Urothelium cell line (cell line): ENCODE results near the gene SHROOM3.
A peak's percentile ranks its signal among the peaks of the same experiment; 100 is the strongest.
"Not testable (repeated sequence)": the region's sequence is repeated elsewhere in the genome, so short reads cannot be mapped to it uniquely, and the experiment has no call there.

Experiments used
- DNase-seq: peaks from one replicate; pipeline ENCODE4 v3.0.0; 2011; ENCODE audit warnings: low spot score, mixed read lengths
- FAIRE-seq: peaks from 2 replicates; lab custom pipeline; 2011; peaks lifted over from hg19 to GRCh38; lab: Jason Lieb, UNC

Gene SHROOM3

DNA sequence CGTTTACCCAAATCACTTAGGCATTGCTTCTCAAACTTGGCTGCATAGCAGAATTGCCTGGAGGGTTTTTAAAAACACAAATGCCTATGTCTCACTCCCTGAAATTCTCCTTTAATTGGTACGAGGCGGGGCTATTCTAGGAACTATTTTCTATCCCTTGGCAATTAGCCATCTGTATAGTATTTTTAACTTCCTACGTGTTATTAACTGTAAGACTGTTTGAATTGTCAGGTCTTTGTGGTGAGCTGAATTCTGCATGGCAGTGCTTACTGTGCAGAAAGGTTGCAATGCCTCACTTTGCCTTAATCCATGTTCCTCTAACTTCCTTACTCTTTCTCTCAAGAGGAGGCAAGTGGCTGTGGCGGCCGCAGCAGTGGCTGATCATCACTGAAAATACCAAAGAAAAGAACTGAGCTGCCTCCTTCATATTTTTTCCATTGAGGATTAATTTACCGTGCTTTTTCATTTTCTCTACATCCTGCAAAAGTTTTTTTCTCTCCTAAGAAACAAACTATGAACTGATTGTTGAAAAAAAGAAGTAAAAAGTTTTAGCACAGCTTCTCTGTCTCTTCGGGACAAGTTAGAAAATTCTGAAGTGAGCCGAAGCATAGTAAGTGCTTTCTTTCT is at the start of gene SHROOM3:
Gene SHROOM3, plus strand, starts transcription at position 329 of the 627 bp plus-strand sequence. CDS start 824 bp downstream, outside the sequence.
- DNase-seq (no peak), FAIRE-seq (no peak)

DNA sequence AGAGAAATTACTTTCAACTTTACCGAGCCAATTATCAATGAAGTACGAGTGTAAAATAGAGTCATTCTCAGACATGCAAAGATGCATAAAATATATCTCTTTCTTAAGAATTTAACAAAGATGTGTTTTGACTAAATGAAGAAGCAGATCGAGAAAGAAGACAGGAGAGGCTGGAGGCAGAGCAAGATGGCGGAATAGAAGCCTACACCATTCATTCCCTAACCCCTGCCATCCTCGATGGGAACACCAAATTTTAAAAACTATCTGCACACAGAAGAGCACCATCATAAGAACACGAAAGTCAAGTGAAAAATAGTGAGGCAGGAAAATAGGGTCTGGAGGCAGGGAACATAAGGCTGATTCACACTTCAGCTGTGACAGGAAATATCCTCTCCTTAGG is 49.1 kb upstream of the SHROOM3 start:
- FAIRE-seq (no peak), DNase-seq (no peak)

DNA sequence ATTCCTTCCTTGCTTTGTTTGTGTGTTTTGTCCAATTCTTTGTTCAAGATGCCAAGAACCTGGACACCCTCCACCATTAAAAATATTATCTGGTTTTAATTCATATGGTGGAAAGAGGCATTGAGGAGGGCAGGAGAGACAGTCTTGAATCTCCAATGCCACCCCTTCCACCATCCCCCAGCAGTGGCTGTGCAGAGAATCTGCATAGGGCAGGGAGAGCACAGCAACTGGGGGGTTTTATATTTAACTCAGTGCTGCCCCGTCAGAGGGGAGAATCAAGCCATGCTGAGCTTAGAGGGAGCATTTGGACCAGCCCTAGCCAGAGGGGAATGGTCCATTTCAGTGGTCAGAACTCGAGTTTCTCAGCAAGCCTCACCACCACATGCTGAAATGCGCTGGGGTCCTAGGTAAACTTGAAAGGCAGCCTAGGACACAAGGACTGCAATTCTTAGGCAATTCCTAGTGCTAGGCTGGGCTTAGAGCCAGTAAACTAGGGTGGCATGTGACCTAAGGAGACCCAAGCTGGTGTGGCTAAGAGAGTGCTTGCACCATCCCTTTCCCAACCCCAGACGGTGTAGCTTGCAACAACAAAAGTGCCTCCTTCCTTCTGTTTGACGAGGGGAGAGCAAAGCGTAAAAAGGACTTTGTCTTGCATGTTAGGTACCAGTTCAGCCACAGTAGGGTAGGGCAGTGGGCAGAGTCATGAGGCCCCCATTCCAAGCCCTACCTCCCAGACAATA is 48.3 kb upstream of the SHROOM3 start:
- FAIRE-seq (no peak), DNase-seq (no peak)

DNA sequence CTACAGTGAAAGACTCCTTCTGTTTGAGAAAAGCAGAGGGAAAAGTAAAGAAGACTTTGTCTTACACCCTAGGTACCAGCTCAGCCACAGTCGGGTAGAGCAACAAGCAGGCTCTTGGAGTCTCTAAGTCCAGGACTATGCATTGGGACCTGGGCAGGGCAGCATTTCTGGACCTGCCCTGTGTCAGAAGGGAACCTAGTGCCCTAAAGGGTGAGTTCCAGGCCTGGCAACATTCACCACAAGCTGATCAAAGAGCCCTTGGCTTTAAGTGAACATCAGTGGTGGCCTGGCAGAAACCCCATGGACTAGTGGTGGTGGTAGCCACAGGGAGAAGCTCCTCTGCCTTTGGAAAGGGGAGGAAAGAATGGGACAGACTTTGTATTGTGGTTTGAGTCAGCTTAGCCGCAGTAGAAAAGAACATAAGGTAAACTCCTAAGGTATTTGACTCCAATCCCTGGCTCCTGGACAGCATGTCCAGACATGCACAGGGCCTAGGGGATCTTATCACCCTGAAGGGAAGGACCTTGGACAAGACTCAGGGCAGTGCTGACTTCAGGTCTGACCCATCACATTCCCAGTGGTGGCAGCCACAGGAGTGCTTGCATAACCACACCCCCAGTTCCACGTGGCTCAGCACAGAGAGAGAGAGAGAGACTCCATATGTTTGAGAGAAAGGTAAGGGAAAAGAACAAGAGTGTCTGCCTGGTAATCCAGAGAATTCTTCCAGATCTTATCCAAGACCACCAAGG is 46.7 kb upstream of the SHROOM3 start:
- no peak for FAIRE-seq
- DNase-seq: peak; percentile 27

DNA sequence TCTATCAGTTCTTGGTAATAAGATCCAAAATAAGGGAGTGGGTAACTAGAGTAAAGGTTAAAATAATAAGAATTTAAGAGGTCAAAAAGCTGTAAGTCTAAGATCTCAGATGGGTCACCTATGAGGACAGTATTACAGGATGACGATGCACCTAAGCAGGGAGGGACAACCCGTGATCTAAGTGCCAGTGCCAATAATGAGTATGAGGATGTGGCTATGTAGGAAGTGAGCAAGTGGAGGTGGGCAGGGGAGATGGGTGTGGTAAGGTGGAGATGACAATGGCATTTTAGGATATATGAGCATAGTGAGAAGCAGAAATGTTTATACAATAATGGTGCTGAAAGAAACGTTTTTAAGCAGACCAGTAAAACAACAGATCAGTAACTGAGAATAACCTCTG is 33.4 kb upstream of the SHROOM3 start:
- no peak for DNase-seq
- no peak for FAIRE-seq

DNA sequence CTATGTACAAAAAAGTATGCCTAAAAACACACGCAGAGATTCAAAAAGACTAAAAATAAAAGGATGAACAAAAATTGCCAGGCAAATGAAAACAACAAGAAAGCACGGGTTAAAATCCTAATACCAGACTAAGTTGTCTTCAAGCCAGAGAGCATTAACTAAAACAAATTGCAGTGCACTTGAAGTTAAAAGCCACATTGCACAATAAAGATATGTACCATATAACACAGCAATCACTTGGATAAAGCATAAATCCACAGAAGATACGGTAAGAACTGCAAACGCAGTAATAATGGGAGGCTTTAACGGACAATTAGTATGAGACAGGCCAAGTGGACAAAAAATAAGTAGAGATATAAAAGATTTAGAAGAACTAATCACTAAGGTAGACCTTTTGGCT is 28.9 kb upstream of the SHROOM3 start:
- DNase-seq (no peak), FAIRE-seq (no peak)

DNA sequence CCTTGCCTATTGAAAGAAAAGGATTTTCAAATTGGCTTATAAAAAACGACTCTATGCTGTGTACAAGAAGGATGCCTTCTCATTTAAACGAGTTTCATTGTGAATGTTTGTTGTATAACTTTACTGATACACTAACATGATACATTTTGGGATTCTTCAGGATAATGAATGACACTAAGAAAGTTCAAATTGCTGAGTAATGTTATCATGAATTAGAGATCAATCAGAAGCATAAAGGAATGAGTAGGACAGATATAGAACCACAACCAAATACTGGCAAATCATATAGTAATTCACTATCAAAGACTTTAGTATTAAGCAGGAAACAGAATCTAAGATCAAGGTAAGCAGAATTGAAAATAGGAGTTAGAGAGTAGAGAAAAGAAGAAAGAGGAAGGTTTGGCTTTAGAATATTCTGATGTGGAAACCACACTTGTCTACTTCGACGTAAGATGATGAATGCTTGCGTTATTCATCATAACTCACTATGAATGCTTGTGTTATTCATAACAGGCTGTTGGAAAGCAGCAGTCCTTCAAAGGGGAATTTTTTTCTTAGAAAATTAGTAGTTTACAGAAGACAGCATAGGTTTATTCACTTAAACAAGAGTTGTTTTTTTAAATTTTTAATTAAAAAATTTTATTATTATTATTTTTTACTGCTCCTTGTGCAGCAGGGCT is 27.4 kb upstream of the SHROOM3 start:
- DNase-seq (no peak), FAIRE-seq (no peak)

DNA sequence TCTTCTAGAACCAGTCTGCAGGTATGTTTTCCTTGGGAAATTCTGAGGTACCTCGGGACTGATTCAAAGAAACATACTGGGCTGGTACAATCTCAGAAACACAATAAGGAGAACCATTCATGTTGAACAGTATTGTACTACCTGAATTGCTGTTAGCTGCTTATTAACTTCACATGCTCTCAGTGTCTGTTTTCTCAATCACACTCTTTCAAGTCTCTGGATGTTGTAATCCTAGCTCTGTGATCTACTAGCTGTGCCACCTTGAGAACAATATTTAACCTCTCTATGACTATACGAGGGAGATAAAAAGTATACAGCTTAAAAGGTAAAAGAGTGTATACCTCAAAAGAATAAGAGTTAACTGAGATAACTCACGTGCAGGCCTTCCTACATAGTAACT is 24.4 kb upstream of the SHROOM3 start:
- no peak for DNase-seq
- no peak for FAIRE-seq

DNA sequence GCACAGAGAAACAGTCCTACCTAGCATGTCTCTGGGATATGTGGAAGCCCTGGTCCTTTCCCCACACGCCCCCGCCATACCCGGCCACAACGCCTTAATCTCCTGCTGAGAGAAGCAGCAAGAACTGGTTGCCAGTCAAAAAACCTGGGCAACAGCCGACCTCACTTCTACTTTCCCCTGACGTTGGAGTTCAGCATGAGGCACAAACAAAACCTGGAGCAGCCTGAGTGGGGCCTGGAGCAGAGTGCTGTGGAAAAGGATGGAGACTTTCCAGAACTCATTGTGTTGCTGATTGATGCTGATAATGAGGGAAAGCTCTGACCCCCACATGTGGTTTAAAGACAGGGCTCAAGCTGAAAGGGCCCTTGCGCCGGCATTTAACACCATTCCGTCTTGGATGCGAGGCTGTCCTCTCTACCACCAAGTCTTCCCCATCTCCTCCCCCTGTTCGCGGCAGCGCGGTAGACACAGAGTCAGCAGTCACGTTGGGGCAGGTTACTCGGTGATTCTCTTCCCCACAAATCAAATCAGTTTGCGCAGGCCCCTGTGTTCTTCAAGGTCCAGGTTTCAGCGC is 14.8 kb upstream of the SHROOM3 start:
- FAIRE-seq: no peak
- no peak for DNase-seq

DNA sequence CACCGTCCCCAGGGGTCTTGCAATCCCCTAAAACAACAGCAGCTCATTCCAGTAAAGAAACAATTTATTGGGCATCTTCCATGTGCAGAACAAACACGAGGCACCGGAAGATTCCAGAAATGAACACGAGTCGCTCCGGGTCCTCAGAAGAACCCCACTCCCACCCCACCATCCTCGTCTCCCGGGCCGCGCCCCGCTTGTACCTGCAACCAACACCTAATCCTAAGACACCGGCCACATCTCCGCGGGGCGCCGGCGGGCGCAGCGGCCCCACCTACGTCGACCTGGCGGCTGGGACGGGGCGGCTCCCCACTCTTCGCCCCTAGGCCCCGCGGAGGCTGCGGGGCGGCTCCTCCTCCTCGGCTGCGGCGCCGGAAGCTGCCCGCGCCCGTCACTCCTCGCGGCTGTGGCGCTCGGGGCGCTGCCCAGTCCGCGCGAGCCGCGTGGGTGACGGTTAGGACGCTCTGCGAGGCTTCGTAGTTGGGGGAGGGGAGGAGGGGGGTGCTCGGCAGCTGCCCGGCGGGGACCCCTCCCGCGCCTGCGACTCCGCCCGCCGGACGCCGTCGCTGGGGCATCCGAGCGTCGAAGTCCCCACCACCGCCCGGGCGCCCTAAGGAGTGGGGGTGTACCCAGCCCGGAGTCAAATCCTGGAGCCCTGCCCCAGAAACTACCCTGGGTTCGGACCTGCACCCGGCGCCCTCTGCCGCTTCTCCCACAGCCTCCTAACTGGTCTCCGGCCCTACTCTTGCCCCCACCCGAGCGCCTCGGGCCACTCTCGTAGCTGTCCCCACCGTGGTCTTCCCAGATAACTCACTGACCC is 14.1 kb upstream of the SHROOM3 start, which contains the start of gene CCDC158:
Gene CCDC158, minus strand, starts transcription at position 380 of the 820 bp plus-strand sequence. CDS start 17,934 bp downstream, outside the sequence.
- peak; percentile 14 for DNase-seq
- FAIRE-seq: no peak

DNA sequence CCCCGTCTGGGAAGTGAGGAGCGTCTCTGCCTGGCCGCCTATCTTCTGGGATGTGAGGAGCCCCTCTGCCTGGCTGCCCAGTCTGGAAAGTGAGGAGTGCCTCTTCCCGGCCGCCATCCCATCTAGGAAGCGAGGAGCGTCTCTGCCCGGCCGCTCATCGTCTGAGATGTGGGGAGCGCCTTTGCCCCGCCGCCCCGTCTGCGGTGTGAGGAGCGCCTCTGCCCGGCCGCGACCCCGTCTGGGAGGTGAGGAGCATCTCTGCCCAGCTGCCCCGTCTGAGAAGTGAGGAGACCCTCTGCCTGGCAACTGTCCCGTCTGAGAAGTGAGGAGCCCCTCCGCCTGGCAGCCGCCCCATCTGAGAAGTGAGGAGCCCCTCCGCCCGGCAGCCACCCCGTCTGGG is 11.9 kb upstream of the SHROOM3 start:
- not testable (repeated sequence) for FAIRE-seq

DNA sequence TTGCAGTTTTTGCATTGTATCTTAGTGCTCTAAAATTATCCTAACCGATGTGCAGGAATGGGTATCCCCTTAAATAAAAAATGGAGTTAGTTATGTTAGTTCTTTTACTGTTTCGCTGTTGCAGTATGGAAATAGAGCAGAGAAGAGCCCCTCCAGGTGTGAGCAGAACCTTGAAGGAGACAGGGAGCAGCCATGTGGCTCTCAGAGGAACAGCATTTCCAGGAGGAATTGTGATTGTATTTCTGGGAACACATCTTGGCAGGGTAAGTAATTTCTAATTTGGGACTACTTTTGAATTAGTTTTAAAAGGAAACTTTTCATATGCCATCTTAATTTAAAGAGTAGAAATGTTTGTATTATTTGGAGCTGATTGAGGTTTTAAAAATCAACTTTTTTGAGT is 8.8 kb upstream of the SHROOM3 start:
- FAIRE-seq: no peak
- no peak for DNase-seq

More for the DNA sequence above, 11.9 kb upstream of the SHROOM3 start:
- not testable (repeated sequence) for DNase-seq

DNA sequence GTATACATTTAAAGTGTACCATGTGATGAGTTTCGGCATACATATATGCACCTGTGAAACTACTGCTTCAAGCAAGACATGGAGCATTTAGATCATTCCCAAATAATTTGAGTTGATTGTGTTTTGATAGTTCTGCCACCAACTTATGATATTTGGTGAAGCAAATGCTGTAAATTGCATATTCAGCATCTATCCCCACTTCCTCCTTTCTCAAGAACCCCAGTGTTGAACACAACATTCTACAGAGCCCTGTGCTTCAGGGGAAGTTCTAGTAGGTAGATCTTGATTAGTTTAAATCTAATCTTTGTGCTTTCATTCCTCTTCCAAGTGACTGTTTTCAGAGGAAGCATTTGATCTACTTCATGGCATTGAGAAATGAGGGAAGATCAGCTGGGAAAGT is 5.4 kb upstream of the SHROOM3 start:
- FAIRE-seq (no peak), DNase-seq (no peak)

DNA sequence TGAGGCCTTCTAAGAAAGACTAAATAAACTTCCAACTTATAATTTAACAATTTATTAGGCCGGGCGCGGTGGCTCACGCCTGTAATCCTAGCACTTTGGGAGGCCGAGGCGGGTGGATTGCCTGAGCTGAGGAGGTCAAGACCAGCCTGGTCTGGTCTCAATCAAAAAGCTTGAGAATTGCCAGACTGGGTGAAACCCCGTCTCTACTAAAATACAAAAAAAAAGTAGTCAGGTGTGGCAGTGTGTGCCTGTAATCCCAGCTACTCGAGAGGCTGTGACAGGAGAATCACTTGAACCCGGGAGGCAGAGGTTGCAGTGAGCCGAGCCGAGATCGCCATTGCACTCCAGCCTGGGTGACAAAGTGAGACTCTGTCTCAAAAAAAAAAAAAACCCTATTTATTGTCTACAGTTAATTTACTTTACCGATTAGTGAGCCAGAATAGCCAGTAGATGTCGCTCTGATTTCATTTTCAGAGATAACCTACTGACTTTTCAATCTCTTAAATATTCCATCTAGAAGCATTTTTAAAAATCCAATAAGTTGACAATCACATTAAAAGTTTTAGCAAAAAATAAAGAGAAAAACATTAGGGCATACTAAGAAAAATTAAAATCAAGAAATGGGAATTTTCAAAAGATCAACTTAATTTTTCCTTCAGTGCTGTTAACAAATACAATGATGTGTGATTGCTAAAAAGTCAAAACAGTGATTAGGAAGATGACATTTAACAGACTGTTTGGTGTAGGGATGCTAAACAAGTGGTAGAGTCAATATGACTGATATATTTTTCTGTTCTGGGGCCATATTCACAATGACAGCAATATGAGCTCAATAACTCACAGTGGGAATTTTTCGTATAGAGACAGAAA is 4.3 kb upstream of the SHROOM3 start:
- FAIRE-seq (no peak), DNase-seq (peak; percentile 44)

DNA sequence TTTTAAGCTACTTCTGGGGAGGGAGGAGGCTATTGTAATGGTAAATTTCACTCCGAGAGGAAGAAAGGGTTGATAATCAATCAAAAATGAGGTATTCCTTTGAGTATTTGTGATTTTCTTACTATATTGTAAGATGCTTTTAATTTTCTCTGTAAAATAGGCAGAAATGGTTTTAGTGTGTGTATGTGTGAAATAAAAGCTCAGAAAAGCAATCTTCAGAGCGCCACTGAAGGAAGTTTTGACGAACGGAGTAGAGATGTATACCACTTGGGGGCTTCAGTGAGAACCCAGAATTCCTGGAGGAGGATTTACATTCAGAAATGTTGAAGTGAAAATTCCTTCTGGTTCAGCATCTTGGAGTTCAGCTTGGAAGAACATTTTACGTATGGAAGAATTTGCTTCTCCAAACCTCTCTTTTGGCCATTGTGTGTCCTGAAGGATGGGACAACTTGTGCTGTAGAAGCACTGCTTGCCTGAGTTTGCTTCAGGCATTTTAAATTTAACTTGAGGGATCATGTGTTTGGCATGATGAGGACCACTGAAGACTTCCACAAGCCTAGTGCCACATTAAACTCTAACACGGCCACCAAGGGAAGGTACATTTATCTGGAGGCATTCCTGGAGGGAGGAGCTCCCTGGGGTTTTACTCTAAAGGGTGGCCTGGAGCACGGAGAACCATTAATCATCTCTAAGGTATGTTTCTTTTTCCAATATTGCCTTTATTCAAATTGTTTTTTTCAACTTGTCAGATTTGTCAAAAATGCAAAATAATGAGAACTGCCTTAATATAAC is 695 bp downstream of the SHROOM3 start:
- no peak for DNase-seq

DNA sequence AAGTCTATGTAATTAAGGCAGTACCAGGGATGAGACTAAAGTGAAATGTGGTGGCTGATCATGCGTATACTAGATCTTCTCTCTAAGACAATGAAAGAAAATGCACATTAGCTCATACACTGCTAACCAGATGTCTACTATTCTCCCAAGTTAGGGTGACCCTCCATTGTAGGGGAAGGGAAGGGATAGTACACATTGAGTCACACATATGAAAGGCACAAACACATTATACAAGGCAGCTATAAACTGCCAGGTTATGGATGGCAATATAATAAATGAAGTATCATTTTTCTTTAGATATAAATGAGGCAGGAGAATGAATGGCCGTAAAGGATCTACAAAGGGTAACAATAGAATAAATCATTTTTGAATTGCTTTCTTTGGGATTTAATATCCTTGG is 4.5 kb downstream of the SHROOM3 start:
- FAIRE-seq (no peak), DNase-seq (no peak)

More for the DNA sequence above, 695 bp downstream of the SHROOM3 start:
- FAIRE-seq: peak; percentile 17

DNA sequence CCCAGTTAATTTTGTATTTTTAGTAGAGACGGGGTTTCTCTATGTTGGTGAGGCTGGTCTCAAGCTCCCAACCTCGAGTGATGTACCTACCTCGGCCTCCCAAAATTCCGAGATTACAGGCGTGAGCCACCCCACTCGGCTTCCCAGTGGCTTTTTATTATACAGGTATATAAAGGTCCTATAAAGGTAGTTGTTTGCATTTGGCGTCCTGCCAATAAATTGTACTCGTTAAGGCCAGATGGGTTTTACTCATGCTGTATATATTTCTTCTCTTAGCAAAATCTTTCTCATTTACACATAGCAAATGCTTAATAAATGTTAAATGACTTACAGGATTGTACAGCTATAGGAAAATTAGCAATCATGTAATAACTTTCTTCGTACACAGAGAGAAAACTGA is 6.9 kb downstream of the SHROOM3 start:
- DNase-seq: no peak
- FAIRE-seq: no peak

DNA sequence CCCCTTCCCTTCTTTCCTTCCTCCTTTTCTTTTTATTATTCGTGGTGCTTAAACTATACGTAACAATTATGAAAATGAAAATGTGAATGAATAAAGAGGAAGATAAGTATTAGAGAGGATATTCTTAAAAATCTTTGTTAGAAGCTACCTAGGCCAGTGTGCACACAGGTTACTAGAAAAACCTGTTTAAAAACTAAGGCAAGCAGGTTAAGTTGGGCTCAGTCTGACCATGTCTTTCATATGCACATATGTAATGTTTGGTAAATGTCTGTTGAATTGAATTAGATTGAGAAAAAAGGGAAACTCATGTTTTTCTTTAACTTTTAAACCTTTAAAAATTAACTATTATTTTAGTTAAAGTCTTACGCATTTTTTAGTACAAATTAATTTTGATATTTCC is 7.8 kb downstream of the SHROOM3 start:
- FAIRE-seq (no peak), DNase-seq (no peak)
